H1 (cell line): ENCODE measurements around the gene ROBO2. TPM values are rescaled to one million over a fixed set of nuclear protein-coding genes. Genes with fewer than 3 reads are reported as not detected.

Experiments used
- CTCF ChIA-PET: fragments of 300-600 bp; sonication (Branson Sonifier 250); formaldehyde crosslinking; loops from one replicate; lab custom pipeline; 2021; ENCODE audit not compliant: partially characterized antibody; lab: Charles Lee
- POLR2A ChIA-PET: fragments of 300-600 bp; sonication (Branson Sonifier 250); formaldehyde crosslinking; loops from one replicate; lab custom pipeline; 2021; ENCODE audit warnings: inconsistent platforms; ENCODE audit not compliant: partially characterized antibody; lab: Charles Lee
- DNase-seq, 2 experiments: peaks; one replicate each; pipeline versions ENCODE4 v3.0.0 to v3.0.0-alpha.2; 2010 to 2022; ENCODE audit warnings: low spot score in 2 of 2, low read depth in 1 of 2, mixed read lengths in 1 of 2
- FAIRE-seq: peaks from 2 replicates; lab custom pipeline; 2011; peaks lifted over from hg19 to GRCh38; lab: Jason Lieb, UNC
- H2AFZ ChIP-seq: 2 replicates; pipeline ENCODE4 v1.8.1; 2012; ENCODE audit warnings: low read length, inconsistent platforms
- H2AK5ac ChIP-seq: 2 replicates; pipeline ENCODE4 v1.6.1; 2013; ENCODE audit warnings: low read depth, low read length
- H2BK120ac ChIP-seq: replicated peaks from 2 replicates; pipeline ENCODE3; 2013; ENCODE audit warnings: low read depth, low read length, inconsistent platforms
- H2BK12ac ChIP-seq: 2 replicates; pipeline ENCODE4 v1.6.1; 2013; ENCODE audit warnings: low read depth, low read length
- H2BK15ac ChIP-seq: 2 replicates; pipeline ENCODE4 v1.6.1; 2013; ENCODE audit warnings: low read length
- H2BK20ac ChIP-seq: 2 replicates; pipeline ENCODE4 v1.6.1; 2013; ENCODE audit warnings: low read length
- H2BK5ac ChIP-seq: 2 replicates; pipeline ENCODE4 v1.6.1; 2013; ENCODE audit warnings: low read depth, low read length
- H3K14ac ChIP-seq: 2 replicates; pipeline ENCODE4 v1.6.1; 2013; ENCODE audit warnings: inconsistent platforms; ENCODE audit not compliant: insufficient read length
- H3K18ac ChIP-seq: 2 replicates; pipeline ENCODE4 v1.6.1; 2013; ENCODE audit warnings: low read length; ENCODE audit errors: extremely low read depth
- H3K23ac ChIP-seq: 2 replicates; pipeline ENCODE4 v1.6.1; 2013; ENCODE audit warnings: inconsistent platforms; ENCODE audit not compliant: insufficient read length
- H3K23me2 ChIP-seq: 2 replicates; pipeline ENCODE4 v1.6.1; 2013; ENCODE audit warnings: low read depth, low read length
- H3K27ac ChIP-seq: 2 replicates; pipeline ENCODE4 v1.6.1; 2011; ENCODE audit warnings: low read depth, low read length, inconsistent platforms
- H3K27me3 ChIP-seq, 4 experiments: replicated peaks in 1 of 4; 1 replicate in 1 of 4; 2 replicates in 3 of 4; pipeline versions ENCODE4 v1.6.1 to v1.8.1; 2011 to 2013; ENCODE audit warnings: low read length in 3 of 4, mild to moderate bottlenecking in 3 of 4, inconsistent platforms in 2 of 4, mixed read lengths in 2 of 4, moderate library complexity in 1 of 4; ENCODE audit not compliant: control insufficient read depth in 3 of 4, insufficient read depth in 3 of 4; ENCODE audit errors: extremely low read depth in 1 of 4
- H3K36me3 ChIP-seq, 4 experiments: 2 replicates each; pipeline versions ENCODE4 v1.6.1 to v1.8.1; 2011 to 2013; ENCODE audit warnings: mild to moderate bottlenecking in 4 of 4, low read length in 3 of 4, moderate library complexity in 2 of 4, control low read depth in 1 of 4, inconsistent platforms in 1 of 4; ENCODE audit not compliant: insufficient read depth in 4 of 4, control insufficient read depth in 2 of 4
- H3K4ac ChIP-seq: replicated peaks from 2 replicates; pipeline ENCODE3; 2013; ENCODE audit warnings: low read length, low read depth, mixed read lengths, inconsistent platforms; ENCODE audit not compliant: insufficient read length
- H3K4me1 ChIP-seq, 4 experiments: replicated peaks in 1 of 4; 1 replicate in 1 of 4; 2 replicates in 3 of 4; pipeline versions ENCODE4 v1.6.1 to v1.8.1; 2011 to 2013; ENCODE audit warnings: low read length in 3 of 4, inconsistent platforms in 2 of 4, mixed read lengths in 1 of 4; ENCODE audit not compliant: insufficient read depth in 4 of 4, control insufficient read depth in 3 of 4
- H3K4me2 ChIP-seq, 2 experiments: 2 replicates each; pipeline versions ENCODE4 v1.6.1 to v1.8.1; 2011 to 2013; ENCODE audit warnings: low read depth in 2 of 2, low read length in 2 of 2, control low read depth in 1 of 2, inconsistent platforms in 1 of 2, mild to moderate bottlenecking in 1 of 2; ENCODE audit not compliant: insufficient read depth in 1 of 2
- H3K4me3 ChIP-seq, 4 experiments: fragments of 200-600, 300-600 bp in 1 of 4; sonication (generic), shearing (Covaris generic), sonication (Bioruptor Twin) in 1 of 4; 2 replicates each; pipeline versions ENCODE4 v1.5.1 to v1.8.1; 2011 to 2016; ENCODE audit warnings: low read length in 4 of 4, low read depth in 3 of 4, control low read depth in 2 of 4, inconsistent platforms in 2 of 4, mild to moderate bottlenecking in 2 of 4, mixed read lengths in 1 of 4, moderate library complexity in 1 of 4; ENCODE audit not compliant: insufficient read depth in 2 of 4; ENCODE audit errors: extremely low read depth in 1 of 4
- H3K56ac ChIP-seq: replicated peaks from 2 replicates; pipeline ENCODE3; 2013; ENCODE audit warnings: low read depth, mild to moderate bottlenecking, mixed read lengths, low read length, inconsistent platforms; ENCODE audit not compliant: insufficient read length
- H3K79me1 ChIP-seq: 2 replicates; pipeline ENCODE4 v1.6.1; 2013; ENCODE audit warnings: low read depth, low read length, control low read depth
- H3K79me2 ChIP-seq, 2 experiments: 2 replicates each; pipeline versions ENCODE4 v1.6.1 to v1.8.1; 2012 to 2013; ENCODE audit warnings: low read length in 2 of 2, mild to moderate bottlenecking in 2 of 2, inconsistent platforms in 1 of 2; ENCODE audit not compliant: insufficient read depth in 2 of 2, control insufficient read depth in 1 of 2
- H3K9ac ChIP-seq, 4 experiments: replicated peaks in 1 of 4; 1 replicate in 1 of 4; 2 replicates in 3 of 4; pipeline versions ENCODE4 v1.6.1 to v1.8.1; 2011 to 2013; ENCODE audit warnings: low read depth in 3 of 4, low read length in 3 of 4, control low read depth in 2 of 4, mild to moderate bottlenecking in 2 of 4, moderate library complexity in 2 of 4, inconsistent platforms in 1 of 4; ENCODE audit errors: extremely low read depth in 1 of 4
- H3K9me3 ChIP-seq, 2 experiments: 2 replicates each; pipeline versions ENCODE4 v1.6.1 to v1.8.1; 2012 to 2013; ENCODE audit warnings: mild to moderate bottlenecking in 2 of 2, moderate library complexity in 2 of 2, control low read depth in 1 of 2, inconsistent platforms in 1 of 2, low read depth in 1 of 2, low read length in 1 of 2, mixed read lengths in 1 of 2; ENCODE audit not compliant: insufficient read depth in 2 of 2
- H4K20me1 ChIP-seq, 2 experiments: replicated peaks in 1 of 2; 2 replicates each; pipeline versions ENCODE3 to v1.8.1; 2011 to 2013; ENCODE audit warnings: inconsistent platforms in 2 of 2, low read length in 2 of 2, mild to moderate bottlenecking in 1 of 2; ENCODE audit not compliant: insufficient read depth in 2 of 2, control insufficient read depth in 1 of 2
- H4K5ac ChIP-seq: 2 replicates; pipeline ENCODE4 v1.6.1; 2013; ENCODE audit warnings: low read length, low read depth, mixed read lengths, inconsistent platforms; ENCODE audit not compliant: insufficient read length
- H4K8ac ChIP-seq: 2 replicates; pipeline ENCODE4 v1.8.0; 2013; ENCODE audit warnings: mild to moderate bottlenecking, moderate library complexity, low read length, inconsistent platforms; ENCODE audit not compliant: insufficient read depth; ENCODE audit errors: extremely low read depth
- H4K91ac ChIP-seq: replicated peaks from 2 replicates; pipeline ENCODE3; 2013; ENCODE audit warnings: low read length, mixed read lengths, inconsistent platforms; ENCODE audit not compliant: insufficient read length
- CBX5 ChIP-seq: fragments of 300-800, 300-1000 bp; sonication (generic); IDR thresholded peaks from 2 replicates; pipeline ENCODE4 v1.7.1; 2016; ENCODE audit warnings: antibody characterized with exemption, low read length, low read depth
- SUZ12 ChIP-seq: fragments of 200-600 bp; sonication (generic); IDR thresholded peaks from 2 replicates; pipeline ENCODE4 v1.6.1; 2012; ENCODE audit warnings: mild to moderate bottlenecking, inconsistent platforms, low read length, moderate library complexity, mixed read lengths
- TCF12 ChIP-seq: IDR thresholded peaks from 2 replicates; pipeline ENCODE4 v1.6.1; 2011; ENCODE audit warnings: low read depth, mild to moderate bottlenecking, low read length
- WGBS, 2 experiments: shearing (Covaris generic) in 1 of 2; methylation state at CpG; one replicate each; pipeline versions ENCODE4 v1.1.6 to v1.1.7; 2013 to 2015; ENCODE audit warnings: low lambda C conversion rate in 2 of 2, mixed read lengths in 2 of 2, inconsistent platforms in 1 of 2, low coverage in 1 of 2, missing lambda C conversion rate in 1 of 2; ENCODE audit not compliant: insufficient replicate concordance in 2 of 2, insufficient coverage in 1 of 2, insufficient read length in 1 of 2; ENCODE audit errors: extremely low coverage in 1 of 2, missing lambda C conversion rate in 1 of 2; 5-methylcytosine and 5-hydroxymethylcytosine counted together
- polyA plus RNA-seq, 7 experiments: library from polyadenylated mRNA; depleted of rRNA in 3 of 7; stranded (reverse) in 5 of 7; unstranded in 2 of 7; fragments of >200 nt in 5 of 7; fragments of 200-250 nt in 2 of 7; gene quantifications; 1 replicate in 5 of 7; 2 replicates in 1 of 7; 4 replicates in 1 of 7; pipeline versions ENCODE4 v1.2.1 to v1.2.3, GENCODE V29; 2011 to 2013; ENCODE audit warnings: missing spikeins in 2 of 7, mixed read lengths in 2 of 7
- total RNA-seq: library from RNA; stranded (reverse); fragmentation: NEBNext Ultra II Directional; extraction: Animal tissue kit (Norgen Biotek cat#: 25700); gene quantifications from 2 replicates; pipeline ENCODE4 v1.2.1, GENCODE V29; 2021

The ROBO2 gene
- total and polyA plus RNA-seq, 2 of the 8 experiments (the other 6 are each of a cell fraction or from before 2014, with no cell fraction given) = 1.5 to 2.9 TPM

DNA sequence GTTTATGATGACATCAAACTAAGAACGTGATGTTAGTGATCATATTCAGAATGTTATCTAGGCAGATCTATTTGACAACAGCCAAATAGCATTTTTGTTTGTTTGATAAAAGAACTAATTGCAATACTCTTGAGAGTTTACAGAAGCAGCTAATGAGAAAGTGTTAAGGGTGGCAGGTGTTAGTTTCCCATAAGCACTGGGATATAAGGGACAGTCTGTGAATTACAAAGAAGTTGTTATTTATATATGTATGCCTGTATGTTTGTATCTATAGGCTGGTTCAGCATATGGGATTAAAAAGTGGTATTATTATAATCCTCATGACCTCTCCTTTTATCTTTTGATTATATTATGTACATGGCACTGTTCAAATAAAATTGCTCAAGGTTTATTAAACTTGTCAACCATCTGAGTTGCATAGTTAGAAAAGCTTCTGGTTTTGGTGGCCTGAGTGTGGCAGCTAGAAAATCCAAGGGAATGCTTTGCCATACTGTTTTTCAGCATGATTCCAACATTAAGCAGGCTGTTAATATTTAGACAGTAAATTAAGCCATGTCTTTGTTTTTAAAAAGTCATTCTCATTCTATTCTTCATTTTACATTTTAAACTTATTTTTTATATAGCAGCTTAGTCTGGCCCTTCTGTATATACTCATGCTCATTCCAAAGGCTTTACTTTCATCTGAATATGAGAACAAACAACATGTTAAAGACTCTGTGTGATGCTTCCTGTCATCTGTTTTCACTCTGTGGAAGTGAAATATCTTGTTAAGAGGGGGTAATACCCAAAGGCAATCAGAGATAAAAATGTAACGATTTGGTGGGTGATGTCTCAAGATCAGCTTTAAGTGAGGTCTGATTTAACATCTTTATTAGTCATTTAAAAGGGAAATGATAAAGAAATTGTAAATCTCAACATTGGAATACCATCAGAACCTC, 13.1 kb downstream of the ROBO2 start:
- H2BK20ac ChIP-seq = no peak overlapping the region
- H4K5ac ChIP-seq = no peak overlapping the region
- FAIRE-seq (no peak), DNase-seq (no peak)
- H3K27me3 ChIP-seq = no peaks in the 10 kb centered on the region
- CTCF ChIA-PET = interaction anchor here (1.3 kb wide), 1 partner anchor 267 kb away, joined by 5 read pairs; no protein-coding TSS in a partner anchor
- no peak overlapping the region for H2AFZ ChIP-seq
- H3K4me3 ChIP-seq = no peak overlapping the region
- H3K23ac ChIP-seq = no peak overlapping the region
- H3K79me2 ChIP-seq = no peaks in the 10 kb centered on the region
- no peak overlapping the region for H3K14ac ChIP-seq
- H3K27ac ChIP-seq = no peak overlapping the region
- H4K91ac ChIP-seq = no peak overlapping the region
- WGBS, 2 experiments = 63% methylated on average over 2 of the region's 2 CpGs; no CpG with 5 or more reads in 1 of the 2 experiments
- H3K36me3 ChIP-seq = no peaks in the 10 kb centered on the region
- H2AK5ac ChIP-seq = no peak overlapping the region
- POLR2A ChIA-PET = no interaction called here
- H3K23me2 ChIP-seq = no peaks in the 10 kb centered on the region
- no peak overlapping the region for H3K18ac ChIP-seq
- no peak overlapping the region for H3K4me2 ChIP-seq
- H3K4me1 ChIP-seq = peaks cover 0 to 7% (median 0%) of the 10 kb centered on the region in 4 experiments; a peak in 1 of 7 replicates
- H2BK5ac ChIP-seq = no peak overlapping the region
- no peak overlapping the region for H3K4ac ChIP-seq
- no peak overlapping the region for H3K56ac ChIP-seq
- H2BK120ac ChIP-seq = no peak overlapping the region
- H3K9me3 ChIP-seq = no peaks in the 10 kb centered on the region
- TF ChIP-seq TCF12 (no peak), SUZ12 (no peak), CBX5 (no peak)
- TF ChIP-seq, all 59 proteins: peak for 0
- Histone ChIP-seq H3K79me1 (no peaks in the 10 kb centered on the region), H4K20me1 (no peaks in the 10 kb centered on the region), H4K8ac (no peak overlapping the region), H3K9ac (no peak overlapping the region), H2BK12ac (no peak overlapping the region), H2BK15ac (no peak overlapping the region)
